Ureter (tissue), 1 donor: ENCODE measurements around the gene TIPIN. TPM values are rescaled to one million over a fixed set of nuclear protein-coding genes. Genes with fewer than 3 reads are reported as not detected.

Experiments
- DNase-seq: peaks from one replicate; pipeline ENCODE4 v3.0.0-alpha.2; 2020; ENCODE audit warnings: low spot score
- total RNA-seq: library from RNA; stranded (reverse); gene quantifications from one replicate; pipeline ENCODE4 v1.2.4, GENCODE V29; 2023
- donor health status: DM: yes; HTN: yes; CAD: no.

TIPIN gene
- total RNA-seq, 1 donor from 2014 or later = 10.6 TPM

GRCh38 chr15:66302489-66303278 lies 53.8 kb downstream of the TIPIN start:
- no peak for DNase-seq

GRCh38 chr15:66298803-66299251 lies 57.7 kb downstream of the TIPIN start:
- DNase-seq = no peak

- no peak for DNase-seq
These were observed 60.3 kb downstream of the TIPIN start for GRCh38 chr15:66296186-66296585.

- no peak for DNase-seq
These were observed 61.6 kb downstream of the TIPIN start for GRCh38 chr15:66294932-66295235.

GRCh38 chr15:66294157-66294931 lies 62.1 kb downstream of the TIPIN start:
- no peak for DNase-seq

GRCh38 chr15:66293419-66294156 lies 62.9 kb downstream of the TIPIN start, which contains the start of gene DIS3L:
DIS3L (plus strand) TSS chr15:66293568; CDS start chr15:66293597, 29 bp downstream.
- DNase-seq = peak; percentile 54

- DNase-seq = no peak
These were observed 63.7 kb downstream of the TIPIN start for GRCh38 chr15:66292571-66293418.

- no peak for DNase-seq
These were observed 64.5 kb downstream of the TIPIN start for GRCh38 chr15:66291816-66292570.

GRCh38 chr15:66290518-66290917 lies 66.0 kb downstream of the TIPIN start:
- no peak for DNase-seq

- DNase-seq = no peak
These were observed 66.5 kb downstream of the TIPIN start for GRCh38 chr15:66290007-66290406.

GRCh38 chr15:66288551-66289185 lies 67.8 kb downstream of the TIPIN start:
- DNase-seq = no peak

GRCh38 chr15:66288093-66288492 lies 68.4 kb downstream of the TIPIN start:
- no peak for DNase-seq

- no peak for DNase-seq
These were observed 68.9 kb downstream of the TIPIN start for GRCh38 chr15:66287461-66288057.

Other genes with a start within 250 kb of the TIPIN start
- not detected for gene MEGF11, start 102.9 kb downstream of the TIPIN start, total RNA-seq
- 30.9 TPM for gene DIS3L, start 63.1 kb downstream of the TIPIN start, total RNA-seq
- 23.1 TPM for gene MAP2K1, start 30.2 kb upstream of the TIPIN start, total RNA-seq
- gene SNAPC5, start 141.1 kb upstream of the TIPIN start, total RNA-seq = 29.2 TPM
- 2,079 TPM for gene RPL4, start 148.2 kb upstream of the TIPIN start, total RNA-seq
- gene ZWILCH, start 148.6 kb upstream of the TIPIN start, total RNA-seq = 9.0 TPM
- not detected for gene LCTL, start 209.3 kb upstream of the TIPIN start, total RNA-seq